Measurements from ENCODE around the gene BCL2L12. TPM values are rescaled to one million over a fixed set of nuclear protein-coding genes. Genes with fewer than 3 reads are reported as not detected.
A peak's percentile ranks its signal among the peaks of the same experiment; 100 is the strongest.
"Not testable (repeated sequence)": the region's sequence is repeated elsewhere in the genome, so short reads cannot be mapped to it uniquely, and the experiment has no call there.

Gene BCL2L12, protein sequence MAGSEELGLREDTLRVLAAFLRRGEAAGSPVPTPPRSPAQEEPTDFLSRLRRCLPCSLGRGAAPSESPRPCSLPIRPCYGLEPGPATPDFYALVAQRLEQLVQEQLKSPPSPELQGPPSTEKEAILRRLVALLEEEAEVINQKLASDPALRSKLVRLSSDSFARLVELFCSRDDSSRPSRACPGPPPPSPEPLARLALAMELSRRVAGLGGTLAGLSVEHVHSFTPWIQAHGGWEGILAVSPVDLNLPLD
- 6.3 and 14.1 TPM in 2 replicates for total RNA-seq (2014; rRNA removed; shearing (Covaris generic))

DNA sequence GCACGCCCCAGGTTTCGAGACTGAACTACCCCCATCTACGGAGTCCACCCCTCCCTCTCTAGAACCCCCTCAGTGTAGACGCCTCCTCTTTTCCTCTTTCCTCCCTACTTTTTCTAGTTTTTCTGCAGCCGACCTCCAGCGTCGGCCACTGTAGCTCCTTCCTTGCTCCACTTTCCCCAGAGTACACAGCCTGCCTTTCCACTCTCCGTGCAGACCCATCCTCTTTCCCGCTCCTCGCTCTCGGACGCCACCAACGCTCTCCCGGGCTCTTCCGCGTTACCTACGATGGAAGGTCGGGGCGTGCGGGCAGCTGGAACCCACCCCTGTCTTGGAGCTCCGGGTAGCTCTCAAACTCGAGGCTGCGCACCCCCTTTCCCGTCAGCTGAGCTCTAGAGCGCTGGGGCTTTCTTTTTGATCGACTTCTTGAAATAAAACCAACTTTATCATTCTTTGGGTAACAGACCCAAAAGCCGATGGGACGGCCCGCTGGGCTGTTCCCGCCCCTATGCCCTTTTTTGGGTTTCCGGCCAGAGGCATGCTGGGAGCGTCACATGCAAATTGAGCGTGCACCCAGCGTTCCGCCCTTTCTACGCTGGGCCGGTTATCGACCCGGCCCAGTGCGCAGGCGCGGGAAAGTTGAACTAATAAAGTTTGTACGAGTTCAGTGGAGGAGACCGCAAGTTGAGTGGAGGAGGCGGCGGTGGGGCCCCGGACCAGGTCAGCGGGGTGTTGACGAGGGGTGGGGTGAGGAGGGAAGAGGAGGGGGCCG is at the start of gene BCL2L12, which contains the start of gene IRF3:
BCL2L12 (plus strand) TSS at position 583 of the 769 bp plus-strand sequence. CDS start 760 bp downstream, outside the sequence.
IRF3 (minus strand) TSS at position 507 of the 769 bp plus-strand sequence. CDS start 1,019 bp downstream, outside the sequence.
- DNase-seq (ENCODE audit: low read depth): peak; percentile 97

DNA sequence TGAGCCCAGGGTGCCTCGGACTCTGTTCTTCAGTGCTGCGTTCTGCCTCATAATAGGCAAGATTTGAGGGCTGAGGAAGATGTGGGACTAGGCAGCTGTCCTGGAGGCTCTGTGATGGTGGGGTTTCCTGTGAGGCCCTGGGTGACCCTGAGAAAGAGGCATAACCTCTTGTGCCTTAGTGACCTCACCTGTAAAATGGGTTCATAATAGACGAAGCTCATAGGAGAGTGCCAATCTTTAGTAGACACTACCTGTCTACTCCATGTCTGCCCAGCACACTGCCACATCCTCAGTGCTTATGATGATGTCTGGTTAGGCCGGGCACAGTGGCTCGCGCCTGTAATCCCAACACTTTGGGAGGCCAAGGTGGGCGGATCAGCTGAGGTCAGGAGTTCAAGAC is 49.2 kb upstream of the BCL2L12 start:
- no peak for DNase-seq (ENCODE audit: low read depth)

DNA sequence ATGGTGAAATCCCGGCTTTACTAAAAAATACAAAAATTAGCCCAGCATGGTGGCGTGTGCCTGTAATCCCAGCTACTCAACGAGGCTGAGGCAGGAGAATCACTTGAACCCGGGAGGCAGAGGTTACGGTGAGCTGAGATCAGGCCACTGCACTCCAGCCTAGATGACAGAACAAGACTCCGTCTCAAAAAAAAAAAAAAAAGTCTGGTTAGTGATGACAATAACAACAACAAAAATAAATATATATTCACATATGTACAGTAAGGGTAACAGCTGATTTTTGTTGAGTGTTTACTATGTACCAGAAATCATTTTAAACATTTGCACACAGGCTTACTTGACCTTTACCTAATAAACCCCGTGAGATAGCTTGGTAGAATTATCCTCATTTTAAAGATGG is 48.8 kb upstream of the BCL2L12 start:
- no peak for DNase-seq (ENCODE audit: low read depth)

DNA sequence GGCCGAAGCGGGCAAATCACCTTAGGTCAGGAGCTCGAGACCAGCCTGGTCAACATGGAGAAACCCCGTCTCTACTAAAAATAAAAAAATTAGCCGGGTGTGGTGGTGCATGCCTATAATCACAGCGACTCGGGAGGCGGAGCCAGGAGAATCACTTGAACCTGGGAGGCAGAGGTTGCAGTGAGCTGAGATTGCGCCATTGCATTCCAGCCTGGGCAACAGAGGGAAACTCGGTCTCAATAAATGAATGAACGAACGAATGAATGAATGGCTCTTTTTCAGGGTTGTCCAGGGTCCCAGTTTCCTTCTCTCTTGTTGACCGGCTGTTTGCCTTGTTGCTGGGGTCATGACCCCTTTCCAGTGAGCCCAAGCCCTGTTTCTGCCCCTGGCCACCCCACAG is 47.9 kb upstream of the BCL2L12 start:
- not testable (repeated sequence) for DNase-seq (ENCODE audit: low read depth)

DNA sequence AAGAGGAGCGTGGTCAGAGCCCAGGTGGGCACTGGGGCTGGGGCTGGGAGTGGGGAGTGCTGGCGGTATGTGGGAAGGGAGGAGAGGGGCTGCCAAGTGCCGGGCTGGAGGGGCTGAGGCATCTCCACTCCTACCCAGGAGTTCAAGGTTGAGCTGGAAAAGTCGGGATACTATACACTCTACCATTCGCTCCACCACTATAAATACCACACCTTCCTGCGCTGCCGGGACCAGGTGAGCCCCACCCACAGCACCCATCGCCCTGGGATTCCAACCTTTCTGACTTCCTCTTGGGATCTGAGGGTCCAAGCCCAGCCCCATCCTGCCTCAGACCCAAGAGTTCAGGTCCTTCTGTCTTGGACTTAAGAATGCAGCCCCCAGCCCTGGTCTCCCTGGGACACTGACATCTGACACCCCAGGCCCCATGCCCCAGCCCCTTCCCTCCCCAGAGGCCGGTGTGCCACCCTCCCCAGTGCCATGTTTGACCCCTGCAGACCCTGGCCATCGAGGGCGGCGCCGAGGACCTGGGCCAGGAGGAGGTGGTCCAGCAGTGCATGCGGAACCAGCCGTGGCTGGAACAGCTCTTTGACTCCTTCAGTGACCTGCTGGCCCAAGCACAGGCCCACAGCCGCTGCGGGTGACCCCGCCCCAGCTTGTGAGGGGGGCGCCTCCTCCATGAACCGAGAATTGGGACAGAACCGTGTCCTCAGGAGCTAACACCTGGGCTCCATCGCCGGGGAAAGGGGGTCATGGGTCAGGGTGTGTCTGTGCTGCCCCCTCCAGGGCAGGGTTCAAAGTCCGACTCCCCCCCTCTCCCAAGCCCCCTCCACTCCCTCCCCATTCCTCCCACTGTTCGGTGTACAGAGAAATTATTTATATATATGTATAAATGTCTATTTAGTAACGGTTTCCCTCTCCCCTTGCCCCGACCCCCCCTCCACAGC is 40.5 kb upstream of the BCL2L12 start:
- DNase-seq (ENCODE audit: low read depth): no peak

DNA sequence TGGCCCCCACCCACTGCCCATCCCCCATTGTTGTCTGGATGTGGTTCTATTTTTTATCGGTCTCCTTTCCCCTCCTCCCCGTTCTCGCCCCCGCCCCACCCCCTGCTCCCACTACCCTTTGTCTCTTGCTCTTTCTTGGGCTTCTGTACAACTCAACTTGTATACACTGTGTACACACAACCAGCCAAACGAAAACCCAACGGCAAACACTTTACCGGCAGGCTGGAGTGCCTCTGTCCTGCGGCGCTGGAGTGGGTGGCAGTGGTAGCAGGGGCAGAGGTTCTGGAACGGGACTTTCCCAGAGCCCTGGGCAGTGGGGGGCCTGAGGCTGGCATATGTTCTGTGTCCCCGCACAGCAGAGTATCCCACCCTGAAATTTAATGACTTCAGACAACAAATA is 39.5 kb upstream of the BCL2L12 start:
- no peak for DNase-seq (ENCODE audit: low read depth)

DNA sequence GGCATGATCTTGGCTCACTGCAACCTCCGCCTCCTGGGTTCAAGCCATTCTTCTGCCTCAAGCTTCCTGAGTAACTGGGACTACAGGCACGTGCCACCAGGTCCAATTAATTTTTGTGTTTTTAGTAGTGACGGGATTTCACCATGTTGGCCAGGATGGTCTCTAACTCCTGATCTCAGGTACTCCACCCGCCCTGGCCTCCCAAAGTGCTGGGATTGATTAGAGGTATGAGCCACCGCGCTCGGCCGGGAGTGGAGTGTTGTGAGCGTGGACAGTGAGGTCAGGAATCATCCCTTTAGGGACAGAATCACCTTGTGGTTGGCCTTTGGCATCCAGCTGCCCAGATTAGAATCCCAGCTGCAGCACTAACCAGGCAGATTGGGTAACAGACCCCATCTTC is 36.1 kb upstream of the BCL2L12 start:
- no peak for DNase-seq (ENCODE audit: low read depth)

DNA sequence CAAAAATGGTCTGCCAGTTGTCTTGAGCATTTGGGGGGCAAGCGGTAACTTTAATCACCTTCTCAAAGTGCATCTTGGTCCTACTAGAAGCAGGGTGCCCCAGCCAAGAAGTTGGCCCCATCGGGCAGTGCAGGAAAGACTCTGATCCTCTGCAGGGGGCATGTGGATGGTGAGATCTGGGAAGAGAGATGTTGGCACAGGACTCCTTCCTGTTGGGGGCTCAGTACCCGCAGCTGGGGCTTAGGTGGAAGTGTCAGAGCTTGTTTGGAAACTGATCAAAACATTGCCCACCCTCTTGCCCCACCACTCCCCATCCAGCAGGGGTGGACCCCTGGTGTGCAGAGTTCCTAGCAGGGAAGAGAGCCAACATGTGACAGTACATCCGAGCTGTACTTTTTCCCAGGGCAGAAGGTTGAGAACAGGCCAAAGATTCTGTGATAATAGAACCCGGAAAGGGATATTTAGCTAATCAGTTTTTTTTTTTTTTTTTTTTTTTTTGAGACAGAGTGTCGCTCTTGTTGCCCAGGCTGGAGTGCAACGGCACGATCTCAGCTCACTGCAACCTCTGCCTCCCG is 34.6 kb upstream of the BCL2L12 start:
- DNase-seq (ENCODE audit: low read depth): peak; percentile 31

DNA sequence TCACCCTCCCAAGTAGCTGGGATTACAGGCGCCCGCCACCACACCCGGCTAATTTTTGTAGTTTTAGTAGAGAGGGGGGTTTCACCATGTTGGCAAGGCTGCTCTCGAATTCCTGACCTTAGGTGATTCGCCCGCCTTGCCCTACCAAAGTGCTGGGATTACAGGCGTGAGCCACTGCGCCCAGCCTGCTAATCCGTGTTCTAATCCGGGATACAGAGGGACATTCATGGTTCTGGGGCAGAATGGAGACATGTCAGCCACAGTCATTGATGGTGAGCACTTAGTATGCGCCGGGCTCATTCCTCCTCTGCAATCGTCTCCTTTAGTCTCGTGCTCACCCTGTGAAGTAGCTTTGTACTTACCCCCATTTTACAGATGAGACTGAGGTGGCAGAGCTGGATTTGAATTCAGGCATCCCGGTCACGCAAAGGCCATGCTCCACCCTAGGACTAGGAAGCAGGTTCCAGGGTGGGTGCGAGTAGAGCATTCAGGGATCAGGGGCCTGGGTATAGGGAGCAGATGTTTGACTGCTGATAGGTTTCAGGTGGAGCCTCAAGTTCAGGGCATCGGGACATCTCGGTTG is 34.0 kb upstream of the BCL2L12 start:
- no peak for DNase-seq (ENCODE audit: low read depth)

DNA sequence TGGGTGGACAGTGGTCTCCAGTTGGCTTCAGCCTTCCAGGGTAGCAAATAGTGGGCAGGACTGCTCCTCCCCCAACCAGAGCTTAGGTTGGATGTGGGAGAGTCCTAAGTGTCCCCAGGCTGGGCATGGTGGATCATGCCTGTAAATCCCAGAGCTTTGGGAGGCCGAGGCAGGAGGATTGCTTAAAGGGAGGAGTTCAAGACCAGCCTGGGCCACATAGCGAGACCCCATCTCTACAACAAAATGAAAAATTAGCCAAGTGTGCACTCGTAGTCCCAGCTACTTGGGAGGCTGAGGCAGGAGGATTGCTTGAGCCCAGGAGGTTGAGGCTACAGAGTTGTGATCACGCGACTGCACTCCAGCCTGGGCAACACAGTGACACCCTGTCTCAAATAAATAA is 33.2 kb upstream of the BCL2L12 start:
- no peak for DNase-seq (ENCODE audit: low read depth)

DNA sequence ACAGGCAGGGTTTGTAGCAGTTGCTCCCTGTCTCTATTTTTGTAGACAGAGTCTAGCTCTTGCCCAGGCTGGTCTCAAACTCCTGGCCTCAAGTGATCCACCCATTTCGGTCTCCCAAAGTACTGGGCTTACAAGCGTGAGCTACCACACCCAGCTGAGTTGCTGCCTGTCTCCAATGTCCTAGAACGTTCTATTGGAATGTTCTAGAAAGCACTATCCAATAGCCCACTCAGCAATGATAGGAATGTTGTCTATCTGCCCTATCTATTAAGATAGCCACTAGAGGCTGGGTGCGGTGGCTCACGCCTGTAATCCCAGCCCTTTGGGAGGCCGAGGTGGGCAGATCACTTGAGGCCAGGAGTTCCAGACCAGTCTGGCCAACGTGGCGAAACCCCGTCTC is 32.5 kb upstream of the BCL2L12 start:
- DNase-seq (ENCODE audit: low read depth): not testable (repeated sequence)

DNA sequence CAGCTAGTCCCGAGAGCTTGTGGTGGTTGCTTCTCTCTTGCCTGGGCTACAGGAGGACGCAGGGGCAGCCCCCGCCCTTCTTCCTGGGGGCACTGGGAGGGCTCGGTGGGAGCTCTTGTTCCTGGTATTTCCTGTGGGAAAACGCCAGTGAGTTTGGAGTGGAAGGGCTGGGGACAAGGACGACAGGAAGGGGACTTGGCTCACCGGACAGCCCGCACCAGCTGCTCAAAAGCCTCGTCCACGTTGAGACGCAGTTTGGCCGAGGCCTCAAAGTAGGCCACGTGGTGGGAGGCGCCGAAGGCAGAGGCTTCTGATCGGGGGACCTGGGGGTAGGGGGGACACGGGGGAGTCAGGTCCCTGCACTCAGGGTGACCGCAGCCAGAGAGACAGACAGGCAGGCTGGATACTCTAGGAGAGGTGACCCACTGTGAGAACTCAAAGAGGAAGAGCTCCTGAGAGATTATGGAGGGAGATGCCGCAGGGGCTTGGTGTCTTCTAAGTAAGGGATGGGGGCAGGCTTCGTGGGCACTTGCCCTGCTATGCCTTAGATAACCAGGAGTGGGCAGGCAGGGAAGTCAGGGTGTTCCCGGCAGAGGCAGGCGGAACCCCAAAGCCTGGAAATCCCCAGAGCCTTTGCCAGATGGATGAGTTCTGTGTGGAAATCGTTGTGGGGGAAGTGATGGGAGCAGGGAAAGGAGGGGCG is 30.1 kb upstream of the BCL2L12 start:
- peak; percentile 29 for DNase-seq (ENCODE audit: low read depth)

DNA sequence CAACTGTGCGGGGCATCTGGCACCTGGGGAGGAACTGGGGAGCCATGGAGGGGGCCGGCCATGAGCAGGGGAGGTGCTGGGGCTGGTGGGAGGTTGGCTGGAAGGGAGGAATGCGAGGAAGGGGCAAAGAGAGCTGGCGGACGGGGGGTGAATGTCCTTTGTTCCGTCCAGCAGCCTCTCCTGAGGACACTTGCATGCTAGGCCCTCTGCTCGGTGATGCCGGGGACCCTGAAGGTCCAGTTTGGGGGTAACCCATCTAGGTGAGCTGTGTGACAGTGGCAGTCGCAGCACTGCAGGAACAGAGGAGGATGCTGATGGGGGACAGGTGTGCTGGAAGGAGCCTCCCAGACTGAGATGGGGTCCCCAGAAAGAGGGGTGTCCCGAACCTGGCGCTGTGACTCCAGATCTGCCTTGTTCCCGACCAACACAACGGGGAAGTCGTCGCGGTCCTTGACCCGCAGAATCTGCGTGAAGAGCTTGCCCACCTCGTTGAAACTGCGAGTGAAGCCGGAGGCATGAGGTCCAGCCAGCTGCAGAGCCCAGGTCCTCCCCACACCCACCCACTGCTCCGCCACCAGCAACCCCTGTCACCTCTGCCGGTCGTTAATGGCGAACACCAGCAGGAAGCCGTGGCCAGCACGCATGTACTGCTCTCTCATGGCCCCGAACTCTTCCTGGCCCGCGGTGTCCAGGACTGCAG is 29.4 kb upstream of the BCL2L12 start:
- no peak for DNase-seq (ENCODE audit: low read depth)

DNA sequence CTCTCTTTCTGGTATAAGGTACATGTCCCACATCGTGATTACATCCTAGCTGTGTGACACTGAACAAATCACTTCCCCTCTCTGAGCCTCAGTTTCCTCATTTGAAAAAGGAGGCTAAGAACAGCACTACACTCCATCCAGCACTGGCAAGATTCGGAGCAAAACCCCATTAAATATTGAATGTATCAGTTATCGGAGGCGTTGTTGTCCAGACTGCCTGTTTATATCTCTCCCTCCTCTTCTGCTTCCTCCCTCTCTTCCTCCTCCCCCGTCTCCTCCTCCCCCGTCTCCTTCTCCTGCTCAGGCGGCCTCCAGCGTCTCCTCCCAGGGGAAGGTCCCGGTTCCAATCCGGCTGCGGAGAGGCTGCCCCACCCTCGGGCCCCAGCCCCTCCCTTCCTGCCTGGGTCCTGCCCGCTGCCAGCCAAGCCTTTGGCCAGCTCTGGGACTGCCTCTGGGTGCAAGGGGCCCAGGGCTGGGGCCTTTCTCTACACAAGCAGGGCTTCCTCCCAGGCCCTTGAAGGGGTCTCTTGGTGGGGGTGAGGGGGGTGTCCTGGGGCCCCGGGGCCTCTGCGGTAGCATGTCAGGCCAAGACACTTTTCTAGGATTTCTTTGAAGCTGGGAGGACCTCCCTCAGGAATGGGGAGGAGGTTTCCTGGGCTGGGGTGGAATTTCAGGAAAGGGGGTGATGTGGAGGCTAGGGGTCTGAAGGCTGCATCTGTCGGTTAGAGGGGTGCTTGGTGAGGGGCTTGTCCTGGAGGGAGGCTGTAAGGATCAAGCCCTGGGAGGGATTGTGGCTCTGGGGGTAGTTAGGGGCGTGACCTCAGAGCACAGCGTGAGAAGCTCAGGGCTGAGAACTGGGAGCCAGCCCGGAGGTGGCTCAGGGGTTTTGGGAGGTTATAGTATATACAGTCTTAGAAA is 27.7 kb upstream of the BCL2L12 start:
- DNase-seq (ENCODE audit: low read depth): peak; percentile 63

DNA sequence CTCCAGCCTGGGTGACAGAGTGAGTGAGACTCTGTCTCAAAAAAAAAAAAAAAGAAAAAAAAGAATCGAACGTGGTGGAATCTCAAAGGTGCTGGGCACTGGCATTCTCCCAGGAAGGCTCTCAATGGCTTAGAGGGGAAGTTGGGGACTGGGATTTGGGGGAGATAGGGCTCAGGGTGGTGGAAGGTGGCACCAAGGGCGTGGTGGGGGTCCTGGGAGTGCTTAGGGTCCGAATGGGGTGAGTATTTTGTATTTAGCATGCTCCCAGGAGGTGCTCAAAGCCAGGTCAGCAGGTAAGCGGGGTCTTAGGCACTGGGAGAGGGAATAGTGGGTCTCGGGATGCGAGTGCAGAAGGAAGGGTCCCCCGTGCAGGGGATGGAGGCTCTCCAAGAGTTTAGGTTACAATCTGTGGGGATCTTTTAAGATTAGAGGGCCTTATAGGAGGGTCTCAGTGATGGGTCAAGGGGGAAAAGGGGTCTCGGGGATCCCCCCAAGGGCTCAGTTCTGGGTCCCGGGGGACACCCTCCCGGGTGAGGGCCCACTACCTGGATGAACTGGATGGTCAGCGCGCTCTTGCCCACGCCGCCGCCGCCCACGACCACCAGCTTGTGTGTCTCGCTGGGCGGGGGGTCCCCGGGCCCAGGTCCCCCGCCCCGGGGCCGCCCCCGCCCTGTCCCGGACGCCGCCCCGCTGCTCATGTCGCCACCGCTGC is 26.2 kb upstream of the BCL2L12 start:
- DNase-seq (ENCODE audit: low read depth): peak; percentile 26

DNA sequence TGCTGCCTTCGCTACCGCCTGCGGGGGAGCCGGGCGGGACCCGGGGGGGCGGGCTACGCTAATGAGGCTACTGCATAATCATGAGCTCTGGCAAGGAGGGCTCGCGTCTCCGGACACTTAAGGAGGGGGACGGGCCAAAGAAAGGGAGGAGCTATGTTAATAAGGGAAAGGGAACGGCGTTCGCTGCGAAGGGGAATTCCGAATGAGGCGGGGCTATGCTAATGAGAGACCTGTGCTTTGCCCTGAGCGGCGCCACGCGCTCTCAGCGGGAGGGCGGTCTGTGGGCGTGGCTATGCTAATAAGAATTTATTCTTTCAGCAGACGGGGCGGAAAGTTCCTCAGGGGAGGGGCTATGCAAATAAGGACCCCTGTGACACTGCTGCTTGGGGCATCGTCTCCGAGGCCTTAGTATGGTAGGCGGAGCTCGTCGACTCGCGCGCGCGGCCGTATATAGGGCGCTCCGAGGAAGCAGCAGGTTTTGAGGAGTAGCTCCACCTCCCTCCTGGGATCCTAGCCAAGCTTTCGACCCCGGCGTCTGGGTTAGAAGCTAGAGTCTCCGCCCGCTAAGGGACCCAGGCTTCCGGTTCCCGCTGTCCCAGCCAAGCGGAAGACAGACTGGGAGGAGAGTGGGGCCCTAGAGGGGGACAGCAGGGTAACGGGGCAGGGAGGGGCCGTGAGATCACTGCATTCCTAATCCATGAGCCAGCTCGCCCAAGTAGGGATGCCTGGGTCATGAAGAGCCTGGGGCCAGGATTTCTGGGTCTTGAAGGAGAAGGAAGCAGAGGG is 25.4 kb upstream of the BCL2L12 start, which contains the start of gene RRAS:
RRAS (minus strand) TSS at position 31 of the 786 bp plus-strand sequence. CDS start 45 bp downstream, outside the sequence.
- DNase-seq (ENCODE audit: low read depth): peak; percentile 100

All from M059J (cell line).